Measurements from ENCODE around the gene LRRC75A.
"Not testable (repeated sequence)": the region's sequence is repeated elsewhere in the genome, so short reads cannot be mapped to it uniquely, and the experiment has no call there.

LRRC75A gene

DNA sequence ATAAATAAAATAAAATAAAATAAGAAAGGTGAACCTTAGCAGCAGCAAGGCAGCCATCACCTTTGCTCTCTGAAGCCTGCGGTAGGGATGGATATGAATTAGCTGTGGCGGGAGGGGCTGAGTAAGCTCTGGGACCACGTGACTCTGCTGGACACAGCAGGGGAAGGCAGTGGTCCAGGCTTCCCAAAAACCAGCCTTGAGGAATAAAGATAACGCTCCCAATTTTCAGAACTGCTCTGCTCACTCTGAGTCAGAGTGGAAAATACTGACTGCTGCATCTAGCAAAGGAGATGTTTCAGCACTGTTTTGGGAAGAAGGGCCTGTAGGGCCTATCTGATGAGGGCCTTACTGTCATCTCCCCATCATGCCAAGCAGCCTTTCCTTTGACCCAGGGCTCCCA is 96.1 kb downstream of the LRRC75A start:
- DNase-seq = not testable (repeated sequence)

DNA sequence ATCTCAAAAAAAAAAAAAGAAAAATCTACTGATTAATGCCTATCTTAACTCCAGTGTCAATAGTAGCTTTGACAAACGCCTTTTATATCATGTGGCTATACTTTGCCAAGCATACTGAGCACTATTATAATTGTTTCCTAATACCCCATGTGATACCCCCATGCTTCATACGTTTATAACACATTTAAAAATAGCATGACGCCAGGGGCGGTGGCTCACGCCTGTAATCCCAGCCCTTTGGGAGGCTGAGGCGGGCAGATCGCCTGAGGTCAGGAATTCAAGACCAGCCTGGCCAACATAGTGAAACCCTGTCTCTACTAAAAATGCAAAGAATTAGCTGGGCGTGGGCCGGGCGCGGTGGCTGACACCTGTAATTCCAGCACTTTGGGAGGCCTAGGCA is 99.5 kb downstream of the LRRC75A start:
- DNase-seq = not testable (repeated sequence)

Measured in kidney glomerular epithelial cell (primary cell).